ENCODE results near the gene SYCP2.
"Not testable (repeated sequence)": the region's sequence is repeated elsewhere in the genome, so short reads cannot be mapped to it uniquely, and the experiment has no call there.

Gene SYCP2

GRCh38 chr20:59933296-59933848 lies at the start of gene SYCP2:
Gene SYCP2 (minus strand): TSS chr20:59933637. CDS start chr20:59922413, 11,224 bp downstream.
- DNase-seq (ENCODE audit: low read depth in 2 of 2), result peak in 1 of 2 donors; percentile 37

GRCh38 chr20:59983076-59983475 lies 49.6 kb upstream of the SYCP2 start:
- DNase-seq (ENCODE audit: low read depth in 2 of 2), result no peak

- DNase-seq (ENCODE audit: low read depth in 2 of 2), result no peak
Observed at GRCh38 chr20:59977086-59977485, 43.6 kb upstream of the SYCP2 start.

- DNase-seq (ENCODE audit: low read depth in 2 of 2), result no peak
Observed at GRCh38 chr20:59976156-59976782, 42.8 kb upstream of the SYCP2 start.

GRCh38 chr20:59972037-59972801 lies 38.8 kb upstream of the SYCP2 start:
- DNase-seq (ENCODE audit: low read depth in 2 of 2), result no peak

- no peak for DNase-seq (ENCODE audit: low read depth in 2 of 2)
Observed at GRCh38 chr20:59971428-59971827, 38.0 kb upstream of the SYCP2 start.

GRCh38 chr20:59966428-59966827 lies 33.0 kb upstream of the SYCP2 start:
- DNase-seq (ENCODE audit: low read depth in 2 of 2), result no peak

- DNase-seq (ENCODE audit: low read depth in 2 of 2), result no peak
Observed at GRCh38 chr20:59962155-59962554, 28.7 kb upstream of the SYCP2 start.

GRCh38 chr20:59961423-59961822 lies 28.0 kb upstream of the SYCP2 start:
- no peak for DNase-seq (ENCODE audit: low read depth in 2 of 2)

- no peak for DNase-seq (ENCODE audit: low read depth in 2 of 2)
Observed at GRCh38 chr20:59958626-59959025, 25.2 kb upstream of the SYCP2 start.

- DNase-seq (ENCODE audit: low read depth in 2 of 2), result no peak
Observed at GRCh38 chr20:59958123-59958522, 24.7 kb upstream of the SYCP2 start, which contains the start of gene CDH26. Gene CDH26 (plus strand): TSS chr20:59958423. CDS start chr20:59958727, 304 bp downstream.

- DNase-seq (ENCODE audit: low read depth in 2 of 2), result not testable (repeated sequence)
Observed at GRCh38 chr20:59957568-59957967, 24.1 kb upstream of the SYCP2 start.

- DNase-seq (ENCODE audit: low read depth in 2 of 2), result no peak
Observed at GRCh38 chr20:59955131-59955796, 21.8 kb upstream of the SYCP2 start.

- DNase-seq (ENCODE audit: low read depth in 2 of 2), result no peak
Observed at GRCh38 chr20:59954718-59955117, 21.3 kb upstream of the SYCP2 start.

- DNase-seq (ENCODE audit: low read depth in 2 of 2), result no peak
Observed at GRCh38 chr20:59949911-59950310, 16.5 kb upstream of the SYCP2 start.

- no peak for DNase-seq (ENCODE audit: low read depth in 2 of 2)
Observed at GRCh38 chr20:59948828-59949720, 15.6 kb upstream of the SYCP2 start.

- no peak for DNase-seq (ENCODE audit: low read depth in 2 of 2)
Observed at GRCh38 chr20:59948212-59948611, 14.8 kb upstream of the SYCP2 start.

GRCh38 chr20:59947376-59947775 lies 13.9 kb upstream of the SYCP2 start:
- DNase-seq (ENCODE audit: low read depth in 2 of 2), result no peak

- no peak for DNase-seq (ENCODE audit: low read depth in 2 of 2)
Observed at GRCh38 chr20:59945731-59946130, 12.3 kb upstream of the SYCP2 start.

- DNase-seq (ENCODE audit: low read depth in 2 of 2), result no peak
Observed at GRCh38 chr20:59945175-59945574, 11.7 kb upstream of the SYCP2 start.

GRCh38 chr20:59944726-59945125 lies 11.3 kb upstream of the SYCP2 start:
- no peak for DNase-seq (ENCODE audit: low read depth in 2 of 2)
